Measurements from ENCODE around the gene EPN3. TPM values are rescaled to one million over a fixed set of nuclear protein-coding genes. Genes with fewer than 3 reads are reported as not detected.

EPN3 gene
- total RNA-seq, 1 donor from 2014 or later = 21.9 TPM

- TF ChIP-seq POLR2A (IDR thresholded peaks at IDR 0.05) = no peak
- TF ChIP-seq POLR2AphosphoS5 (IDR thresholded peaks at IDR 0.05; ENCODE audit: insufficient read depth in 1 of 2, low read depth in 1 of 2) = no peak
- no peak for TF ChIP-seq CTCF (IDR thresholded peaks at IDR 0.05)
- DNase-seq (ENCODE audit: extremely low spot score in 2 of 2) = no peak
- intact Hi-C loops (cut with DNase I) = no loop called here
Observed at GRCh38 chr17:50495918-50496317, 36.6 kb upstream of the EPN3 start.

GRCh38 chr17:50498021-50498874 lies 34.3 kb upstream of the EPN3 start:
- no peaks in the 10 kb centered on the region for H3K27me3 ChIP-seq
- no peaks in the 10 kb centered on the region for H3K9me3 ChIP-seq
- DNase-seq (ENCODE audit: extremely low spot score in 2 of 2) = no peak
- intact Hi-C loops (cut with DNase I) = no loop called here
- no peaks in the 10 kb centered on the region for H3K36me3 ChIP-seq
- TF ChIP-seq CTCF (IDR thresholded peaks at IDR 0.05) = no peak
- TF ChIP-seq POLR2AphosphoS5 (IDR thresholded peaks at IDR 0.05; ENCODE audit: insufficient read depth in 1 of 2, low read depth in 1 of 2) = peak in 1 of 2 donors; percentile 37
- no peak for TF ChIP-seq POLR2A (IDR thresholded peaks at IDR 0.05)
- no peaks in the 10 kb centered on the region for H3K4me1 ChIP-seq
- no peak overlapping the region for H3K27ac ChIP-seq
- H3K4me3 ChIP-seq = no peak overlapping the region

More at GRCh38 chr17:50495918-50496317, 36.6 kb upstream of the EPN3 start:
- Histone ChIP-seq H3K36me3 (no peaks in the 10 kb centered on the region), H3K9me3 (no peaks in the 10 kb centered on the region), H3K27ac (no peak overlapping the region), H3K4me1 (no peaks in the 10 kb centered on the region), H3K4me3 (no peak overlapping the region), H3K27me3 (no peaks in the 10 kb centered on the region)

- H3K9me3 ChIP-seq = no peaks in the 10 kb centered on the region
- H3K4me3 ChIP-seq = no peak overlapping the region
- H3K36me3 ChIP-seq = no peaks in the 10 kb centered on the region
- intact Hi-C loops (cut with DNase I) = no loop called here
- H3K27me3 ChIP-seq = no peaks in the 10 kb centered on the region
- no peak for DNase-seq (ENCODE audit: extremely low spot score in 2 of 2)
- TF ChIP-seq CTCF (IDR thresholded peaks at IDR 0.05) (no peak), POLR2AphosphoS5 (IDR thresholded peaks at IDR 0.05; ENCODE audit: insufficient read depth in 1 of 2, low read depth in 1 of 2) (no peak), POLR2A (IDR thresholded peaks at IDR 0.05) (no peak)
- H3K27ac ChIP-seq = no peak overlapping the region
- no peaks in the 10 kb centered on the region for H3K4me1 ChIP-seq
Observed at GRCh38 chr17:50499270-50499669, 33.3 kb upstream of the EPN3 start.

GRCh38 chr17:50499721-50500120 lies 32.8 kb upstream of the EPN3 start:
- Histone ChIP-seq H3K27ac (no peak overlapping the region), H3K4me1 (no peaks in the 10 kb centered on the region), H3K27me3 (no peaks in the 10 kb centered on the region), H3K9me3 (no peaks in the 10 kb centered on the region), H3K4me3 (no peak overlapping the region), H3K36me3 (no peaks in the 10 kb centered on the region)
- intact Hi-C loops (cut with DNase I) = no loop called here
- no peak for TF ChIP-seq CTCF (IDR thresholded peaks at IDR 0.05)
- TF ChIP-seq POLR2A (IDR thresholded peaks at IDR 0.05) = no peak
- no peak for TF ChIP-seq POLR2AphosphoS5 (IDR thresholded peaks at IDR 0.05; ENCODE audit: insufficient read depth in 1 of 2, low read depth in 1 of 2)
- no peak for DNase-seq (ENCODE audit: extremely low spot score in 2 of 2)

- H3K36me3 ChIP-seq = no peaks in the 10 kb centered on the region
- H3K9me3 ChIP-seq = no peaks in the 10 kb centered on the region
- H3K27ac ChIP-seq = no peak overlapping the region
- no peaks in the 10 kb centered on the region for H3K27me3 ChIP-seq
- H3K4me3 ChIP-seq = no peak overlapping the region
- DNase-seq (ENCODE audit: extremely low spot score in 2 of 2) = no peak
- TF ChIP-seq POLR2AphosphoS5 (IDR thresholded peaks at IDR 0.05; ENCODE audit: insufficient read depth in 1 of 2, low read depth in 1 of 2) = no peak
- no peak for TF ChIP-seq POLR2A (IDR thresholded peaks at IDR 0.05)
- no peak for TF ChIP-seq CTCF (IDR thresholded peaks at IDR 0.05)
- intact Hi-C loops (cut with DNase I) = no loop called here
- H3K4me1 ChIP-seq = no peaks in the 10 kb centered on the region
Observed at GRCh38 chr17:50501054-50501453, 31.5 kb upstream of the EPN3 start.
